Right atrium auricular region (tissue), 2 donors: ENCODE measurements around the gene HTR3A. TPM values are rescaled to one million over a fixed set of nuclear protein-coding genes. Genes with fewer than 3 reads are reported as not detected.

Experiments used
- DNase-seq: peaks from one replicate; pipeline ENCODE4 v3.0.0-alpha.2; 2019; ENCODE audit warnings: low spot score
- H3K27ac ChIP-seq, 2 donors: fragments of 200-600 bp; sonication (generic); 1 replicate in 1 of 2; 2 replicates in 1 of 2; pipeline ENCODE4 v1.5.1; 2016 to 2019
- H3K27me3 ChIP-seq, 2 donors: fragments of 200-600 bp; sonication (generic); one replicate each; pipeline versions ENCODE4 v1.5.1 to v1.6.0; 2017 to 2019
- H3K36me3 ChIP-seq: fragments of 200-600 bp; sonication (generic); one replicate; pipeline ENCODE4 v1.5.1; 2016
- H3K4me1 ChIP-seq, 2 donors: fragments of 200-600 bp; sonication (generic); one replicate each; pipeline versions ENCODE4 v1.5.1 to v1.6.0; 2017 to 2019
- H3K4me3 ChIP-seq, 2 donors: fragments of 200-600 bp; sonication (generic); 1 replicate in 1 of 2; 2 replicates in 1 of 2; pipeline ENCODE4 v1.5.1; 2017 to 2019; ENCODE audit warnings: mild to moderate bottlenecking in 1 of 2, moderate library complexity in 1 of 2
- H3K9me3 ChIP-seq, 2 donors: fragments of 200-600 bp; sonication (generic); one replicate each; pipeline ENCODE4 v1.5.1; 2019
- total RNA-seq, 2 donors: library from RNA; depleted of rRNA; stranded (reverse); fragments of >200 nt; gene quantifications; one replicate each; pipeline ENCODE4 v1.1.0, GENCODE V29; 2016
- TF ChIP-seq, protein P1 (sequence below), 2 donors: fragments of 200-600 bp; sonication (generic); IDR thresholded peaks; one replicate each; pipeline ENCODE4 v1.5.1; 2019; ENCODE audit warnings: antibody characterized with exemption in 2 of 2

Gene HTR3A
- total RNA-seq, 2 donors from 2014 or later: 0.24 TPM; not detected in 1

DNA sequence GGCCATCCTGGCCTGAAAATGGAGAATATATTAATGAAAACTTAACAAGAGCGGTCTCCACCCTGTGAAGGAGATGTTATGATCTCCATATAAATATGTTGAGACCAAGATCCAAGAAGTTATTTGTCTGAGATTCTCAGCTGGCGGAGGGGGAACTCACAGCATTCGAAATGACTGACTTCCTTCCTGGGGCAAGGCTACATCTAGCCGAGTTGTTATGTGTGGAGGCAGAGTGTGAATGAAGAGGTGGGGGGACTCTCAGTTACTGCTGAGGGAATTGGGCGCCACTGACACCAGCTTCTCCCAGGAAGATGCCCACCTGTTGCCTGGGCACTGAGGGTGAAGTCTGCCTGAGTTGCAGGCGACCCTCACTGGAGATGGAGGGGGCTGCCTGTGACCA, 5.9 kb downstream of the HTR3A start:
- TF ChIP-seq, protein P1, sequence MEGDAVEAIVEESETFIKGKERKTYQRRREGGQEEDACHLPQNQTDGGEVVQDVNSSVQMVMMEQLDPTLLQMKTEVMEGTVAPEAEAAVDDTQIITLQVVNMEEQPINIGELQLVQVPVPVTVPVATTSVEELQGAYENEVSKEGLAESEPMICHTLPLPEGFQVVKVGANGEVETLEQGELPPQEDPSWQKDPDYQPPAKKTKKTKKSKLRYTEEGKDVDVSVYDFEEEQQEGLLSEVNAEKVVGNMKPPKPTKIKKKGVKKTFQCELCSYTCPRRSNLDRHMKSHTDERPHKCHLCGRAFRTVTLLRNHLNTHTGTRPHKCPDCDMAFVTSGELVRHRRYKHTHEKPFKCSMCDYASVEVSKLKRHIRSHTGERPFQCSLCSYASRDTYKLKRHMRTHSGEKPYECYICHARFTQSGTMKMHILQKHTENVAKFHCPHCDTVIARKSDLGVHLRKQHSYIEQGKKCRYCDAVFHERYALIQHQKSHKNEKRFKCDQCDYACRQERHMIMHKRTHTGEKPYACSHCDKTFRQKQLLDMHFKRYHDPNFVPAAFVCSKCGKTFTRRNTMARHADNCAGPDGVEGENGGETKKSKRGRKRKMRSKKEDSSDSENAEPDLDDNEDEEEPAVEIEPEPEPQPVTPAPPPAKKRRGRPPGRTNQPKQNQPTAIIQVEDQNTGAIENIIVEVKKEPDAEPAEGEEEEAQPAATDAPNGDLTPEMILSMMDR (IDR thresholded peaks at IDR 0.05): no peak
- H3K4me1 ChIP-seq: no peaks in the 10 kb centered on the region
- no peaks in the 10 kb centered on the region for H3K27me3 ChIP-seq
- H3K36me3 ChIP-seq: no peaks in the 10 kb centered on the region
- DNase-seq: no peak
- H3K27ac ChIP-seq: no peak overlapping the region
- no peak overlapping the region for H3K4me3 ChIP-seq
- no peaks in the 10 kb centered on the region for H3K9me3 ChIP-seq

DNA sequence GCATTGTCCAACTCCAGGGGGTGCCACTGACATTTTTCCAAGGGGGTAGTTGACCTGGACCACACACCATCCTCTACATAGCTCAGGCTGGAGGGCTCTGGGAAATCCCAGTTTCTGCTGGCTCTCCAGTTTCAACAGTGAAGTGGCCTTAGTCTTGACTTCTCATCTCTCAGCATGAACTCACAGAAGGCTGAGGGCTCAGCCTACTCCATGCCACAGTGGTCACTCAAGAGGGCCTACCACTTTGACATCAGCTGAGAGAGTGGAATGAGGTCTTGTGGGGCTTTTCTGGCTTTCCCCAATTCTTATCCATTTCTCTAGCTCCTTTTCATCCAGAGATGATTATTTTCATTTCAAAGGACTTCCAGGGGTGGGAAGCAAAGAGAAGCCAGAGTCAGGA, 7.4 kb downstream of the HTR3A start:
- DNase-seq: no peak
- Histone ChIP-seq H3K4me1 (no peaks in the 10 kb centered on the region), H3K4me3 (no peak overlapping the region), H3K27ac (no peak overlapping the region), H3K9me3 (no peaks in the 10 kb centered on the region), H3K27me3 (no peaks in the 10 kb centered on the region), H3K36me3 (no peaks in the 10 kb centered on the region)
- TF ChIP-seq, protein P1 (IDR thresholded peaks at IDR 0.05): no peak

DNA sequence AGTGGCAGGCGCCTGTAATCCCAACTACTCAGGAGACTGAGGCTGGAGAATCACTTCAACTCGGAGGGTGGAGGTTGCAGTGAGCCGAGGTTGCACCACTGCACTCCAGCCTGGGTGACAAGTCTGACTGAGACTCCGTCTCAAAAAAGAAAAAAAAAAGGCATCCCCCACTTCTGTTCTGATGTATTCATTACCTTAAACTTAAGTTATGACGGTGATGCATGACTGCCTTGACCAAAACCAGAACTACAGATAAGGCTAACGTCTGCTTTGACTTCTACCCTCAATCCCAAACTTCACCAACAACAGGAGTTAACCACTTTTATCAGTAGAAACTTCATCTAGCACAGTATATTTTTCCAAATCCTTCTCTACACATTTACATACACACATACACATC, 9.9 kb downstream of the HTR3A start:
- TF ChIP-seq, protein P1 (IDR thresholded peaks at IDR 0.05): no peak
- Histone ChIP-seq H3K36me3 (no peaks in the 10 kb centered on the region), H3K4me1 (no peaks in the 10 kb centered on the region), H3K27ac (no peak overlapping the region), H3K4me3 (no peak overlapping the region), H3K9me3 (no peaks in the 10 kb centered on the region), H3K27me3 (no peaks in the 10 kb centered on the region)
- no peak for DNase-seq

DNA sequence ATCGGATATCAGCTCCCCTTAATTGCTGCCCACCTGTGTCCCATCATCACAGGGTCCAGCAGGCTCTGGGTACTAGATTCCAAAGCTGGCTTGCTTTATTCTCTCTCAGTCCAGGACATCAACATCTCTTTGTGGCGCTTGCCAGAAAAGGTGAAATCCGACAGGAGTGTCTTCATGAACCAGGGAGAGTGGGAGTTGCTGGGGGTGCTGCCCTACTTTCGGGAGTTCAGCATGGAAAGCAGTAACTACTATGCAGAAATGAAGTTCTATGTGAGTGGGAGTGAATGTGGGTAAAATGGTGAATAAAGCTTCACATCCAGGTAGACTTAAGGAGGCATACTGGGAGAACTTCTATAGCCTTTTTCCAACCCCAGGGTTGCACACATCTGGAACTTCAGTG, 11.0 kb downstream of the HTR3A start:
- Histone ChIP-seq H3K36me3 (no peaks in the 10 kb centered on the region), H3K9me3 (no peaks in the 10 kb centered on the region), H3K4me3 (no peak overlapping the region), H3K4me1 (no peaks in the 10 kb centered on the region), H3K27me3 (no peaks in the 10 kb centered on the region), H3K27ac (no peak overlapping the region)
- no peak for DNase-seq
- TF ChIP-seq, protein P1 (IDR thresholded peaks at IDR 0.05): no peak

DNA sequence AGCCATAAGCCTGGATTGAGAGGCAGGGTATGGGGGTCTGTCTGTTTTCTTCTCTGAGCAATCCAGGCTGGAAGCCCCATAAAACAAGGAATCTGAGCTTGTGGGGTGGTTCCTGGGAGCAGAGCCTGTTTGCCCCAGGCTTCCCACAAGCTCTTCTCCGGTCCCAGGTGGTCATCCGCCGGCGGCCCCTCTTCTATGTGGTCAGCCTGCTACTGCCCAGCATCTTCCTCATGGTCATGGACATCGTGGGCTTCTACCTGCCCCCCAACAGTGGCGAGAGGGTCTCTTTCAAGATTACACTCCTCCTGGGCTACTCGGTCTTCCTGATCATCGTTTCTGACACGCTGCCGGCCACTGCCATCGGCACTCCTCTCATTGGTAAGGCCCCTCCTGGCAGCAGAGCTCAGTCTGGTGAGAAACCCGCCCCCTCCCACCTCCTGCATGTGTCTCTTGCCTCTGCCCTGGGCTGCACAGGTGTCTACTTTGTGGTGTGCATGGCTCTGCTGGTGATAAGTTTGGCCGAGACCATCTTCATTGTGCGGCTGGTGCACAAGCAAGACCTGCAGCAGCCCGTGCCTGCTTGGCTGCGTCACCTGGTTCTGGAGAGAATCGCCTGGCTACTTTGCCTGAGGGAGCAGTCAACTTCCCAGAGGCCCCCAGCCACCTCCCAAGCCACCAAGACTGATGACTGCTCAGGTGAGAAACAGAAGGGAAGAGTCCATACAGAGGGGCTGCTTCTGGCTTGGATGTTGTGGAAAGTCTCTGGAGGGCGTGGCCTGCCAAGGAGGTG, 11.6 kb downstream of the HTR3A start:
- Histone ChIP-seq H3K27me3 (no peaks in the 10 kb centered on the region), H3K9me3 (no peaks in the 10 kb centered on the region), H3K36me3 (no peaks in the 10 kb centered on the region), H3K4me3 (no peak overlapping the region), H3K4me1 (no peaks in the 10 kb centered on the region), H3K27ac (no peak overlapping the region)
- no peak for DNase-seq
- TF ChIP-seq, protein P1 (IDR thresholded peaks at IDR 0.05): no peak

DNA sequence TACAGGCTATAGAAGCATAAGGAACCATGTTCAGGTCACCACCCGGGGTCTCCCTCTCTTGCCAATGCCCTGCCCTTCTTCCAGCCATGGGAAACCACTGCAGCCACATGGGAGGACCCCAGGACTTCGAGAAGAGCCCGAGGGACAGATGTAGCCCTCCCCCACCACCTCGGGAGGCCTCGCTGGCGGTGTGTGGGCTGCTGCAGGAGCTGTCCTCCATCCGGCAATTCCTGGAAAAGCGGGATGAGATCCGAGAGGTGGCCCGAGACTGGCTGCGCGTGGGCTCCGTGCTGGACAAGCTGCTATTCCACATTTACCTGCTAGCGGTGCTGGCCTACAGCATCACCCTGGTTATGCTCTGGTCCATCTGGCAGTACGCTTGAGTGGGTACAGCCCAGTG, 14.5 kb downstream of the HTR3A start:
- DNase-seq: no peak
- Histone ChIP-seq H3K4me1 (no peaks in the 10 kb centered on the region), H3K27ac (no peak overlapping the region), H3K4me3 (no peak overlapping the region), H3K36me3 (no peaks in the 10 kb centered on the region), H3K27me3 (no peaks in the 10 kb centered on the region), H3K9me3 (no peaks in the 10 kb centered on the region)
- TF ChIP-seq, protein P1 (IDR thresholded peaks at IDR 0.05): no peak
